NT2/D1 (cell line): ENCODE data around the gene RUNX2.

Experiments
- YY1 ChIP-seq: IDR thresholded peaks from 2 replicates; pipeline ENCODE4 v1.6.1; 2011; ENCODE audit not compliant: insufficient read length, insufficient read depth
- ZNF274 ChIP-seq: IDR thresholded peaks from 2 replicates; pipeline ENCODE4 v1.6.1; 2011; ENCODE audit warnings: mild to moderate bottlenecking, low read depth, low read length

DNA sequence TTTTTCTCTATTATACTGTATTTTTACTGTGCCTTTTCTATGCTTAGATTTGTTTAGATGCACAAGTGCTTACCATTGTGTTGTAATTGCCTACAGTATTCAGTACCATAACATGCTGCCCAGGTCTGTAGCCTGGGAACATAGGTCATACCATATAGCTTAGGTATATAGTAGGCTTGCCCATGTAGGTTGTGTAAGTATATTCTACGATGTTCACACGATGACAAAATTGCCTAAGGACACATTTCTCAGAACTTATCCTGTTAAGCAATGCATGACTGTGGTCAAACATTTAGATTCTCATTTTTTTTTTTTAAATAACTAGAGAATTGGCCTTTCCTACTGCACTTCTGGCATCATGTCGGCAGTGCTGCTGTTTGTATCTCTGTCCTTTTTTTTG lies 303.3 kb downstream of the RUNX2 start:
- no peak for TF ChIP-seq ZNF274
- no peak for TF ChIP-seq YY1
